GM19239 (cell line): ENCODE measurements around the gene HDLBP.

Experiments used
- DNase-seq: peaks from one replicate; pipeline ENCODE4 v3.0.0; 2011; ENCODE audit warnings: low spot score; ENCODE audit not compliant: insufficient read length
- FAIRE-seq: peaks from 2 replicates; lab custom pipeline; 2011; peaks lifted over from hg19 to GRCh38; lab: Jason Lieb, UNC

Gene HDLBP

GRCh38 chr2:241257419-241258032, 57.9 kb downstream of the HDLBP start:
- no peak for DNase-seq
- FAIRE-seq = no peak

DNA sequence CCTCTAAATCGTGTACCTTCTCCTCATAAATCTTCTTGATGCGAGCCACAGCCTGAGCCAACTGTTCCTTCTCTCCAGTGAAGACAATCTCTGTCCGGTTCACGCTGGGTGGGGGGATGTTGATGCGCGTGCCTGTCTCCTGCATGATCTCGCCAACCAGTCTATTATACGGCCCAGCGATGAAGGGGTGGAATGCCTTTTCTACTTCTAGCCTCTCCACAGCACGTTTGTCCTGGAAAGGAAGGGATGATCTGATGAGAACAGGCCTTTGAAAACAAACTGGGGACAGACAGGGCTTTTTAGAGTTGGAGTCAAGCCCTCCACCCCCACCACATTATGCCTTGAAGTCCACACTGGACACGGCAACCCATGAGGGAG, 59.3 kb downstream of the HDLBP start:
- DNase-seq = no peak
- no peak for FAIRE-seq

DNA sequence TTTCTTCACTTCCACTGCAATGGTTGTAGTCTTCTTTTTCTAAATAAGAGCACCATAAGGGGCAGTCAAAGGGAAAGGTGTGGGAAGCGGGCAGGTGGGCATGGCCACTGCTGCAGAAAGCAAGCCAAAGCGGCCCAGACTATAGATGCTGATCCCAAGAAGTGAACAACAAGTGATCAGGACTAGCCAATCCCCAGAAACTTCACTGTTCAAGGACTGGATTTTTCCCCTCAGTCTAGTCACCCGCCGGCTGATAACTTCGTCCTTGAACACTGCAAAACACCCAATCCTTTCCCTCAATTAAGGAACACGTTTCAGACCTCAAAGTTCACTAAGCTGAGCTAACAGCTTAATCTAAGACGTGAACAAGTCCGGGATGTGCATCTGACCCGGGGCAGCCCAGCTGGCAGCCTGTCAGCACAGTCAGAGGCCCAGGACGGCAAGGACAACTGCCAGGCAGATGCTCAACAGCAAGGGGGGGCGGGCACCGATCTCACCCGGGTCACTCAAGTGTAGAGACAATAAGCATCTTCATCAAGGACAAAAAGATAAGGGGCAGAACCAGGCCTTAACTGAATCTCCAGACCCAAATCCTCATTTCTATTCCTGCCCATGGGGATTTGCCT, 59.8 kb downstream of the HDLBP start:
- no peak for DNase-seq
- no peak for FAIRE-seq

GRCh38 chr2:241254904-241255351, 60.5 kb downstream of the HDLBP start:
- FAIRE-seq (no peak), DNase-seq (no peak)

DNA sequence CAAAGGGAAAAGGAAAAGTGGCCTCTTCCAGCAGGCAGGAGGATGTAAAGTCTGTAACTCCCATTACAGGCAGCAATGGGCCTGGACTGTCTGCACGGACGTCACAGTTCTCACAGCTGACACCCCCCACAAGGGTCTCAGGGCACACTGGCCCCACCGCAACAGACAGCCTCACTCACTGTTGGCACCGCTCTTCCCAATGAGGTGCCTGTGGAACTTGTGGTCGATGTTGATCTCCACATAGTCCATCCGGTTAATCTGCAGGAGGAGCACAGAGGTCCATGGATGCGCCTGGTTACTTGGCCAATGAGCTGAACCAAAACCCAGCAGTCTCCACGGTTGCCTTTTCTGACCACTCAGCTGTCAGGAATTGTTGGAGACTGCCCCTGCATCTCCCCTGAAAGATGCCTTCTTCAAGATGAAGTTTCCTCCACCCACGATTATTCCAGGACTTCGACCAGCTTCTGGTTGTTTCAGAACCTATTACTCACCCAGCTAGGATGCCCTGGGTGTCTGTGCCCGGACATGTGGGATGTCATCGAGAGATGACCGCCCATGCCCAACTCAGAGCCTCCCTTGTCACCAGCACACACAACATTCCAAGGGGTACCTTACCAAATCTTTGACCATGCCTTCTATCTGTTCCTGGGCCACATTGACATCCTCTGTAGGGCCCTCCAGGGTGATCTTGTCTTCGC, 62.5 kb downstream of the HDLBP start:
- FAIRE-seq = no peak

GRCh38 chr2:241249654-241250053, 65.8 kb downstream of the HDLBP start:
- no peak for FAIRE-seq
- DNase-seq = no peak

More for the DNA sequence above, 62.5 kb downstream of the HDLBP start:
- no peak for DNase-seq

DNA sequence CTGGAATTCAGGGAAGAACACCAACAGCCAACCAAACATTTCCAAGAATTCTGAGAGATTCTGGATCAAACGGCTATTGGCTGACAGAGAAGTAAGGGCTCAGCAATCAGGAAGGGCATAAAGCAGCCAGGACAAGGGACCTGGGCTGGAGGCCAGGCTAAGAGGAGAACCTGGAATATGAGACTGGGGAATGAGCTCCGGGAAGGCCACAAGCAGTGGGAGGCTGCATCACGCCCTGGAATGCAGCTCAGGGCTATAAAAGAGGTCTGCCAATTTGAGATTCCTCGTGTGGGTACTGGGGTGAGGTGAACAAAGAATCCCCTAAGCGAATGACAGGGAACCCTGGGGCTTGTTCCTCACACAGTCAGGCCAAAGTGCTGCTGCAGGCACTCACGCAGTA, 66.6 kb downstream of the HDLBP start:
- no peak for FAIRE-seq
- DNase-seq = no peak

DNA sequence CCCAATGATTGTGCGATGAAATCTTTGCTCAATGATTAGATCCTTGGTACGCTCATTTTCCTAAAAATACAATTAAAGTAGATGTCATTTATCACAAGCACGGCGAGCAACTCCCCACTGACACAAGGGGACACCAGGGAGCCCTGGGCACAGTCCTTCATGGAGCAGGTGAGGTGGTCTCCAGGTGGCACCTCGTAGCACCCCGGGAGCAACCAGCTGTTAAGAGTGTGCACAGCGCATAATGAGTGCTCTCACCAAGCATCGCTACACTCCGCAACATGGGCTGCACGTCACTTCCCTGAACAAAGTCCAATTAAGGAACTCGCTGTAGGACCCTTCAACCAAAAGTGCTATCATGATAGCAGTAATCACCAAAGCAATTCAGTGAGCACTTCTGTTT, 67.2 kb downstream of the HDLBP start:
- FAIRE-seq (no peak), DNase-seq (no peak)

DNA sequence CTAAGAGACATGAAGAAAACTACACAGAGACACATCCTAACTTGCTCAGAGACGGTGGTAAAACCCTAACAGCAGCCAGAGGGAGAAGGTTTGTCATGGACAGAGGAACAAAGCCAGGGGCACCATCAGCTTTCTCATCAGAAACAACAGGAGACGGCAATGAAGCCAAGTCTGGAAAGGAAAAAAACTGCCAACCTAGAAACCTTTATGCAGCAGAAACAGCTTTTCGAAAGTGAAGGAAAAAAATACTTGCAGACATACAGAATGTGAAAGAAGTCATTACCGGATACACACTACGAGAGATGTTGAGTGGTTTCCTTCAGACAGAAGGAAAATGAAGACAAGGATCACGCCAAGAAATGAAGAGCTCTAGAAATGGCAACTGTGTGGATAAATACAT, 71.1 kb downstream of the HDLBP start:
- FAIRE-seq = no peak
- no peak for DNase-seq

- no peak for FAIRE-seq
- DNase-seq = no peak
These were observed 73.2 kb downstream of the HDLBP start for GRCh38 chr2:241242306-241242705.

DNA sequence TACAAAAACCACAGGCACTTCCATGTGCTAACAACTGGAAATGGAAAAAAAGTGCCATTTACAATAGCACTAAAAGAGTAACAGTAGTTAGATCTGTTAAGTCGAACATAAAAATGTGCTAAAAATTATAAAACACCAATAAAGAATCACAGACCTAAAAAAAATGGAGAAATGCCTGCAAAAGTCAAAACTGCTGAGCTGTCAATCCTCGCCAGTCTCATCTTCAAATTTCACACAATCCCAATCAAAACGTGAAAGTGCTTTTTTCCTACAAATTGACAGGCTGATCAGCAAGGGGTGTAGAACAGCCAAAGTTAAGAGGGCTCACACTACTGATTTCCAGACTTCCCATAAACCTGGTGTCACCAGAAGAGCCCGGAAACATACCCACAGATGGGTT, 73.8 kb downstream of the HDLBP start:
- DNase-seq (no peak), FAIRE-seq (no peak)

DNA sequence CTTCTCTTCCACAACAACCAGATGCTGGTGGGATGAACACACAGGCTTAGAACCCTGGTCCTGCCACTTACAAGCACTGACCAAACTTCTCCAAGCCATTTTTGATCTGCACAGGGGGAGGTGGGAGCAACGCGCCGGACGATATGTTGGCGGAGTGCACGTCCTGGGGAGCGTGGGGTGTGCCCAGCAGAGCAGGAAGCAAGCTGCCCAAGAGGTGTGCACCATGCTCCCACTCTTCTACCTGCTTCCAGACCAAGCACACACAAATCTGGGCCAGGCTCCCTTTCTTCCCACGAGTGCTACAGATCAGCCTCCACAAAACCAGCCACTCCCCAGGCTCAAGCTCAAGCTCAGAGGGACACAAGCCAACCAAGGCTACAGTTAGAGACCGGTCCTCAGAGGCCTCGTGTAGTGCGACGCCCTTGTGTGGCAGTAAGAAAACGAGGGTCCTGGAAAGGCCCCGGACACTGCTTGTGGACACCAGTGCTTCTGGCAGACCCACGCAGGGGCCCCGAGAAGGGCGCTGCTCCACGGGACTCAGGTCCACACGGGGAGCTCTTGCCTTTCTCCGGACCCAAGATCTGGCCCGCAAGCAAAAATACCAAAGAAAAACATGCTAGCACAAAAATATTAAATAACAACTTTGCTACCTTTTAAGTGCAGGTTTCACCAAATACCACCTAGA, 75.0 kb downstream of the HDLBP start:
- FAIRE-seq = no peak
- no peak for DNase-seq

GRCh38 chr2:241239552-241240202, 75.8 kb downstream of the HDLBP start:
- DNase-seq = no peak
- no peak for FAIRE-seq

DNA sequence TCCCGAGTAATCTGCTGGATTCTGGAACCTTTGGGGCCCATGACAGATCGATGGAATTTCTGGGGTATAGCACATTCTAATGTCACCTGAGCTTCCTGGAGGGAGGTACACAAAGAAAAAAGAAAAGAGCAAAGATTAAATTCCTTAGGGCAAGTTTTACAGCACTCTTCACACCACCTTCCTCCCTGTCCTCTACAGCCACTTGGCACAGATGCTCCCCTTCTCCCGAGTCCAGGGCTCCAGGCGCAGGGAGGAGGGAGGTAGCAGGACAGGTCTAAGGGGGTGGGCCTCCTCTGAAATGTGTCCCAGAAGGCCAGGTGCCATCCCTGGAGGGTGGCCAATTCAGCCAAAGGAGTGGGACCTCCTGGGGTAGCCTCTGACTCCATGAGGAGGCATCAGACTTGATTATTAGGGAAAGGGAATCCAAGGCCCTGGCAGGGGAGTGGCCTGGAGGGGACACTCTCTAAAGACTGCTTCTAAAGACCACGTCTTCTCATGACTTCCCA, 76.7 kb downstream of the HDLBP start:
- DNase-seq (no peak), FAIRE-seq (no peak)

DNA sequence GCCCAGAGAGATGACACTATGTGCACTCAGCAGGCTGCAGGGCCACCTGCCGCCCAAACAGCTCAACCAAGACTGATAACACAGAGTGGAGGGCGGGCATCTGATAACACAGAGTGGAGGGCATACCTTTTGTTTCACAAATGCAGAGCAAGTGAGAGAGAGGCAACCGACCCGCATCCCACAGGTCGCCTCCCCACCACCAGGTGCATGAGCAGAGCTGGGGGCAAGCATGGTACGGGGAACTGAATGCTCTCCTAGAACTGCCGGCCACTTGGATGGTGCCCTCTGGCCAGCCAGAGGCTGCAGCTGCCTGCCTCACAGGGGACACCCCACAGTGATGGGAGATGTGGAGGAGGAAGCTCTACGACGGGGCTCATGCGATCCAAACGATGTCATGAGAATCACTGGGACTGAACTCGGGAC, 77.5 kb downstream of the HDLBP start:
- no peak for FAIRE-seq

GRCh38 chr2:241237047-241237446, 78.4 kb downstream of the HDLBP start:
- no peak for DNase-seq
- FAIRE-seq = no peak

More for the DNA sequence above, 77.5 kb downstream of the HDLBP start:
- no peak for DNase-seq

- DNase-seq (no peak), FAIRE-seq (no peak)
These were observed 79.4 kb downstream of the HDLBP start for GRCh38 chr2:241235859-241236593.

DNA sequence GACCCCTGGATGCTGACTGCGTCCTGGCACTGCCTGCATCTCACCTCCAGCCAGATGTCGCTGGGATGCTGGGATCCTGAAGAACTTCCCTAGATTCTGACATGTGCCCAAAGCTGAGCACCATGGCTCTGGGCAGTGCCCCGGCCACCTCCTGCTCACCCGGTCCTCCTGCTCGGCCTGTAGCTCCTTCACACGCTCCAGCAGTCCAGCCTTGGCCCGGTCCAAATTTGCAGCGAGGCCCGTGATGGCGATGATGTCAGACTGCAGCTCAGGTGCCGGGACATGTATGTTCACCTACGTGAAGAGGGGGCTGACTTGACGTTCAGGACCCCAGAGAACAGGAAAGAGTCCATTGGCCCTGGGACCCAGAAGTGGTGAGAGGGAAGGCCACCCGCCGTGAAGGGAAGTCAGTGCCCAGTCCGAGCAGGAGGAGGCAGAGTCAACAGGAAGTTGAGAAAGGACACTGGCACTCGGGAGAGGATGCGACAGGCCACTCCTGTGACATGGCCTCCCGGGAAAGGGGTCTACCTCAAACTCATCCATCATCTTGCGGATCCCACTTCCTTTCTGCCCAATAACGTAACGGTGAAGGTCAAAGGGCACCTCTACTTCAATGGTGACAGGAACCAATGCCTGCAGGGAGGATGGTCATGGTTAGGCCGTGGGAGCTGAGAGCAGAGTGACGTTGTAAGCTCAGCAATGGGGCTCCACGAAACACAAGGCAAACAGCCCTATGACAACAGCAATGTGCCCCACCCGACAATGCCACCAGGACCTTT, 80.3 kb downstream of the HDLBP start:
- no peak for DNase-seq
- no peak for FAIRE-seq
